Left ventricle myocardium inferior (tissue), 1 donor: Measurements from ENCODE around the gene ERCC5. TPM values are rescaled to one million over a fixed set of nuclear protein-coding genes. Genes with fewer than 3 reads are reported as not detected.
A peak's percentile ranks its signal among the peaks of the same experiment; 100 is the strongest.

ENCODE experiments used
- DNase-seq: peaks from one replicate; pipeline ENCODE4 v3.0.0-alpha.2; 2020
- H3K27ac ChIP-seq: fragments of 200-600 bp; replicated peaks from 2 replicates; pipeline ENCODE4 v1.8.0; 2021
- H3K27me3 ChIP-seq: fragments of 200-600 bp; 2 replicates; pipeline ENCODE4 v1.8.0; 2021; ENCODE audit warnings: low read depth
- H3K36me3 ChIP-seq: fragments of 200-600 bp; 2 replicates; pipeline ENCODE4 v1.8.0; 2021
- H3K4me1 ChIP-seq: fragments of 200-600 bp; 2 replicates; pipeline ENCODE4 v1.8.0; 2021
- H3K4me3 ChIP-seq: fragments of 200-600 bp; 2 replicates; pipeline ENCODE4 v1.8.0; 2021; ENCODE audit warnings: mild to moderate bottlenecking, moderate library complexity
- H3K9me3 ChIP-seq: fragments of 200-600 bp; replicated peaks from 2 replicates; pipeline ENCODE4 v1.8.0; 2021
- CTCF ChIP-seq: fragments of 200-600 bp; IDR thresholded peaks from 2 replicates; pipeline ENCODE4 v1.8.0; 2021; ENCODE audit warnings: antibody characterized with exemption, mild to moderate bottlenecking, borderline replicate concordance
- intact Hi-C: fragments of 100-400 bp; cut with micrococcal nuclease; formaldehyde crosslinking; loops from one replicate; pipeline ENCODE4 v1.11.0; 2022
- total RNA-seq: library from RNA; stranded (reverse); fragmentation: NEBNext Ultra II Directional; extraction: Animal tissue kit (Norgen Biotek cat#: 25700); gene quantifications from one replicate; pipeline ENCODE4 v1.2.1, GENCODE V29; 2021
- donor health status: DM: no; HTN: yes; CAD: no; lungs with severe emphysema.

Gene ERCC5
- total RNA-seq, 1 donor from 2014 or later, result 30.4 TPM

- Histone ChIP-seq H3K9me3 (no peaks in the 10 kb centered on the region), H3K27ac (no peak overlapping the region), H3K27me3 (no peaks in the 10 kb centered on the region), H3K36me3 (peaks cover 81% of the 10 kb centered on the region), H3K4me3 (no peak overlapping the region), H3K4me1 (no peaks in the 10 kb centered on the region)
- intact Hi-C loops, result no loop called here
- DNase-seq, result no peak
- no peak for TF ChIP-seq CTCF
These were observed 6.4 kb upstream of the ERCC5 start for GRCh38 chr13:102839462-102839861.

- Histone ChIP-seq H3K4me1 (peaks cover 41% of the 10 kb centered on the region), H3K4me3 (peak overlapping the region; percentile 85), H3K36me3 (peaks cover 26% of the 10 kb centered on the region), H3K9me3 (no peaks in the 10 kb centered on the region), H3K27me3 (no peaks in the 10 kb centered on the region), H3K27ac (peak overlapping the region; percentile 97)
- no peak for TF ChIP-seq CTCF
- DNase-seq, result no peak
- intact Hi-C loops, result loop anchor here (5.0 kb wide), 1 partner anchor 253 kb away; no protein-coding TSS in a partner anchor
These were observed 573 bp upstream of the ERCC5 start for GRCh38 chr13:102845289-102845629.

GRCh38 chr13:102846261-102847015, 606 bp downstream of the ERCC5 start:
- DNase-seq, result peak; percentile 25
- intact Hi-C loops, result loop anchor here (5.0 kb wide), 1 partner anchor 254 kb away; no protein-coding TSS in a partner anchor
- TF ChIP-seq CTCF, result no peak

GRCh38 chr13:102847272-102848234, 1.7 kb downstream of the ERCC5 start:
- H3K9me3 ChIP-seq, result no peaks in the 10 kb centered on the region
- H3K36me3 ChIP-seq, result peaks cover 10% of the 10 kb centered on the region
- no peak for DNase-seq
- TF ChIP-seq CTCF, result peak; percentile 81
- no peaks in the 10 kb centered on the region for H3K27me3 ChIP-seq
- peak overlapping the region; percentile 85 for H3K4me3 ChIP-seq
- H3K27ac ChIP-seq, result peak overlapping the region; percentile 97
- intact Hi-C loops, result loop anchor here (5.0 kb wide), 1 partner anchor 255 kb away; no protein-coding TSS in a partner anchor
- peaks cover 47% of the 10 kb centered on the region for H3K4me1 ChIP-seq

More at GRCh38 chr13:102846261-102847015, 606 bp downstream of the ERCC5 start:
- Histone ChIP-seq H3K4me1 (peaks cover 47% of the 10 kb centered on the region), H3K36me3 (peaks cover 21% of the 10 kb centered on the region), H3K27me3 (no peaks in the 10 kb centered on the region), H3K4me3 (peak overlapping the region; percentile 85), H3K27ac (peak overlapping the region; percentile 97), H3K9me3 (no peaks in the 10 kb centered on the region)

GRCh38 chr13:102848956-102849355, 3.1 kb downstream of the ERCC5 start:
- TF ChIP-seq CTCF, result no peak
- intact Hi-C loops, result loop anchor here (5.0 kb wide), 1 partner anchor 257 kb away; no protein-coding TSS in a partner anchor
- peaks cover 47% of the 10 kb centered on the region for H3K4me1 ChIP-seq

More at GRCh38 chr13:102848956-102849355, 3.1 kb downstream of the ERCC5 start:
- no peak for DNase-seq
- Histone ChIP-seq H3K27me3 (no peaks in the 10 kb centered on the region), H3K27ac (no peak overlapping the region), H3K36me3 (peaks cover 11% of the 10 kb centered on the region), H3K4me3 (no peak overlapping the region), H3K9me3 (no peaks in the 10 kb centered on the region)
